ENCODE results near the gene LENEP. TPM values are rescaled to one million over a fixed set of nuclear protein-coding genes. Genes with fewer than 3 reads are reported as not detected.

LENEP gene
- total and polyA plus RNA-seq, 2 of the 8 experiments (the other 6 are each of a cell fraction or from before 2014, with no cell fraction given), result 1.3 TPM; not detected in 1

GRCh38 chr1:155040358-155041093 lies 47.1 kb downstream of the LENEP start:
- Histone ChIP-seq H2BK20ac (ENCODE audit: low read length) (no peak overlapping the region), H3K4ac (replicated peaks; ENCODE audit: insufficient read length, low read depth, low read length) (no peak overlapping the region), H4K8ac (ENCODE audit: extremely low read depth, insufficient read depth, low read length) (no peak overlapping the region), H3K27ac (ENCODE audit: low read depth, low read length) (no peak overlapping the region), H3K18ac (ENCODE audit: extremely low read depth, low read length) (no peak overlapping the region), H3K4me3 (ENCODE audit: extremely low read depth in 1 of 4, insufficient read depth in 2 of 4, low read depth in 3 of 4, low read length in 4 of 4) (no peak overlapping the region), H2BK15ac (ENCODE audit: low read length) (no peak overlapping the region), H3K4me1 (replicated peaks in 1 of 4; ENCODE audit: control insufficient read depth in 3 of 4, insufficient read depth in 4 of 4, low read length in 3 of 4) (peaks cover 0 to 5% (median 3%) of the 10 kb centered on the region in 4 experiments; a peak in 4 of 7 replicates), H3K23ac (ENCODE audit: insufficient read length) (no peak overlapping the region), H3K23me2 (ENCODE audit: low read depth, low read length) (no peaks in the 10 kb centered on the region), H3K4me2 (ENCODE audit: insufficient read depth in 1 of 2, low read depth in 2 of 2, low read length in 2 of 2) (no peak overlapping the region), H3K79me1 (ENCODE audit: low read depth, low read length) (no peaks in the 10 kb centered on the region; the same call in 1 of the 2 replicates), H2BK5ac (ENCODE audit: low read depth, low read length) (no peak overlapping the region), H3K79me2 (ENCODE audit: control insufficient read depth in 1 of 2, insufficient read depth in 2 of 2, low read length in 2 of 2) (no peaks in the 10 kb centered on the region), H3K56ac (replicated peaks; ENCODE audit: insufficient read length, low read depth, low read length) (no peak overlapping the region), H2BK120ac (replicated peaks; ENCODE audit: low read depth, low read length) (no peak overlapping the region), H4K91ac (replicated peaks; ENCODE audit: insufficient read length, low read length) (no peak overlapping the region), H3K27me3 (replicated peaks in 1 of 4; ENCODE audit: control insufficient read depth in 3 of 4, extremely low read depth in 1 of 4, insufficient read depth in 3 of 4, low read length in 3 of 4) (no peaks in the 10 kb centered on the region; a peak in 3 of 7 replicates), H3K9ac (replicated peaks in 1 of 4; ENCODE audit: extremely low read depth in 1 of 4, low read depth in 3 of 4, low read length in 3 of 4) (no peak overlapping the region), H3K14ac (ENCODE audit: insufficient read length) (no peak overlapping the region), H3K9me3 (ENCODE audit: insufficient read depth in 2 of 2, low read depth in 1 of 2, low read length in 1 of 2) (no peaks in the 10 kb centered on the region), H2AK5ac (ENCODE audit: low read depth, low read length) (no peak overlapping the region), H3K36me3 (ENCODE audit: control insufficient read depth in 2 of 4, insufficient read depth in 4 of 4, low read length in 3 of 4) (no peaks in the 10 kb centered on the region), H4K5ac (ENCODE audit: insufficient read length, low read depth, low read length) (no peak overlapping the region), H2BK12ac (ENCODE audit: low read depth, low read length) (no peak overlapping the region), H2AFZ (ENCODE audit: low read length) (no peak overlapping the region), H4K20me1 (replicated peaks in 1 of 2; ENCODE audit: control insufficient read depth in 1 of 2, insufficient read depth in 2 of 2, low read length in 2 of 2) (no peaks in the 10 kb centered on the region)
- WGBS, 2 experiments (ENCODE audit: extremely low coverage in 1 of 2, insufficient coverage in 1 of 2, insufficient read length in 1 of 2, insufficient replicate concordance in 2 of 2, low coverage in 1 of 2, low lambda C conversion rate in 2 of 2, missing lambda C conversion rate in 1 of 2), result 94% methylated on average over 14 of the region's 14 CpGs; no CpG with 5 or more reads in 1 of the 2 experiments
- CTCF ChIA-PET (ENCODE audit: partially characterized antibody), result interaction anchor here (1.2 to 32.4 kb wide), 10 partner anchors 9 to 167 kb away, joined by 3 to 907 read pairs (median 9); partner anchors contain the start of genes ADAM15, DCST1, DCST2 and EFNA3
- no peak for DNase-seq (ENCODE audit: low read depth in 1 of 2, low spot score in 2 of 2)
- TF ChIP-seq TAF7 (optimal IDR thresholded peaks at IDR 0.05; ENCODE audit: borderline replicate concordance, low read depth, low read length) (no peak), MAFK (IDR thresholded peaks at IDR 0.05; ENCODE audit: low read depth, low read length) (no peak), POLR2AphosphoS5 (IDR thresholded peaks at IDR 0.05; ENCODE audit: low read depth, low read length) (no peak), SUZ12 (IDR thresholded peaks at IDR 0.05; ENCODE audit: low read length) (no peak), JUN (IDR thresholded peaks at IDR 0.05; ENCODE audit: low read depth, low read length) (no peak)
- POLR2A ChIA-PET (ENCODE audit: partially characterized antibody), result interaction anchor here (0.9 to 2.0 kb wide), 5 partner anchors 11 to 84 kb away, joined by 3 to 10 read pairs (median 4); partner anchors contain the start of gene PBXIP1
- FAIRE-seq, result no peak
